Measurements from ENCODE around the gene OR5W2. TPM values are rescaled to one million over a fixed set of nuclear protein-coding genes. Genes with fewer than 3 reads are reported as not detected.

Gene OR5W2
- not detected for total RNA-seq

GRCh38 chr11:55914482-55914881 is at the start of gene OR5W2:
Gene OR5W2 (minus strand): TSS chr11:55914582. CDS start chr11:55914582, 0 bp downstream.
- no peaks in the 10 kb centered on the region for H3K27me3 ChIP-seq
- no peak within 1 kb of the TSS for H3K4me3 ChIP-seq
- intact Hi-C loops (cut with DNase I), result no loop called here
- H3K27ac ChIP-seq, result no peak within 1 kb of the TSS
- no peak for DNase-seq
- WGBS, 2 donors, result 52 to 70% methylated on average over 1 of the region's 1 CpG
- H3K4me1 ChIP-seq, result no peaks in the 10 kb centered on the region
- H3K9me3 ChIP-seq, result peaks cover 0 to 4% (median 0%) of the 10 kb centered on the region in 3 donors
- no peak for TF ChIP-seq CTCF (IDR thresholded peaks at IDR 0.05)
- TF ChIP-seq POLR2A (IDR thresholded peaks at IDR 0.05), result no peak
- H3K36me3 ChIP-seq, result no peaks in the 10 kb centered on the region

- TF ChIP-seq POLR2A (IDR thresholded peaks at IDR 0.05), result no peak
- TF ChIP-seq CTCF (IDR thresholded peaks at IDR 0.05), result no peak
- Histone ChIP-seq H3K9me3 (no peaks in the 10 kb centered on the region), H3K4me1 (no peaks in the 10 kb centered on the region), H3K4me3 (no peak overlapping the region), H3K27me3 (no peaks in the 10 kb centered on the region), H3K27ac (no peak overlapping the region), H3K36me3 (no peaks in the 10 kb centered on the region)
- no peak for DNase-seq
- intact Hi-C loops (cut with DNase I), result no loop called here
- 34 to 46% methylated on average over 4 of the region's 4 CpGs for WGBS, 2 donors
These were observed 42.1 kb upstream of the OR5W2 start for GRCh38 chr11:55956521-55956920.

GRCh38 chr11:55949330-55949729 is 34.9 kb upstream of the OR5W2 start:
- 54 to 63% methylated on average over 3 to 4 of the region's 4 CpGs for WGBS, 2 donors
- Histone ChIP-seq H3K9me3 (no peaks in the 10 kb centered on the region), H3K4me3 (no peak overlapping the region)

GRCh38 chr11:55942785-55943392 is 28.5 kb upstream of the OR5W2 start:
- DNase-seq, result no peak
- no peaks in the 10 kb centered on the region for H3K36me3 ChIP-seq
- no peaks in the 10 kb centered on the region for H3K4me1 ChIP-seq
- no peak overlapping the region for H3K4me3 ChIP-seq
- no peak for TF ChIP-seq POLR2A (IDR thresholded peaks at IDR 0.05)
- peak in 2 of 6 experiments; percentile 15 to 41 for TF ChIP-seq CTCF (IDR thresholded peaks at IDR 0.05)
- no peaks in the 10 kb centered on the region for H3K27me3 ChIP-seq
- no peaks in the 10 kb centered on the region for H3K9me3 ChIP-seq
- no peak overlapping the region for H3K27ac ChIP-seq
- WGBS, 2 donors, result 2 to 3% methylated on average over 3 of the region's 3 CpGs
- intact Hi-C loops (cut with DNase I), result no loop called here

More at GRCh38 chr11:55949330-55949729, 34.9 kb upstream of the OR5W2 start:
- no peak overlapping the region for H3K27ac ChIP-seq
- H3K4me1 ChIP-seq, result no peaks in the 10 kb centered on the region
- no peak for DNase-seq
- intact Hi-C loops (cut with DNase I), result no loop called here
- H3K27me3 ChIP-seq, result no peaks in the 10 kb centered on the region
- TF ChIP-seq CTCF (IDR thresholded peaks at IDR 0.05) (no peak), POLR2A (IDR thresholded peaks at IDR 0.05) (no peak)
- H3K36me3 ChIP-seq, result no peaks in the 10 kb centered on the region

- Histone ChIP-seq H3K4me3 (no peak within 1 kb of the TSS), H3K36me3 (no peaks in the 10 kb centered on the region), H3K9me3 (no peaks in the 10 kb centered on the region), H3K4me1 (no peaks in the 10 kb centered on the region), H3K27me3 (no peaks in the 10 kb centered on the region), H3K27ac (no peak within 1 kb of the TSS)
- no peak for DNase-seq
- 51 to 59% methylated on average over 2 of the region's 2 CpGs for WGBS, 2 donors
- intact Hi-C loops (cut with DNase I), result no loop called here
- no peak for TF ChIP-seq POLR2A (IDR thresholded peaks at IDR 0.05)
- no peak for TF ChIP-seq CTCF (IDR thresholded peaks at IDR 0.05)
These were observed 21.9 kb upstream of the OR5W2 start, which contains the start of gene OR5I1 for GRCh38 chr11:55936300-55936699. Gene OR5I1 (minus strand): TSS chr11:55936400. CDS start chr11:55936400, 0 bp downstream.
